Endodermal cell (in vitro differentiated cells): ENCODE data around the gene GOSR2. TPM values are rescaled to one million over a fixed set of nuclear protein-coding genes. Genes with fewer than 3 reads are reported as not detected.

Experiments used
- DNase-seq: peaks from one replicate; pipeline ENCODE4 v3.0.0-alpha.2; 2017
- H3K27ac ChIP-seq: 2 replicates; pipeline ENCODE4 v1.5.1; 2013; ENCODE audit warnings: mild to moderate bottlenecking, low read depth, low read length, moderate library complexity
- H3K27me3 ChIP-seq: 2 replicates; pipeline ENCODE4 v1.6.1; 2013; ENCODE audit warnings: mild to moderate bottlenecking, low read length, moderate library complexity; ENCODE audit not compliant: insufficient read depth, control insufficient read depth, poor library complexity, severe bottlenecking
- H3K36me3 ChIP-seq: 2 replicates; pipeline ENCODE4 v1.7.0; 2013; ENCODE audit warnings: mild to moderate bottlenecking, low read length, moderate library complexity; ENCODE audit not compliant: control insufficient read depth, insufficient read depth
- H3K4me1 ChIP-seq: one replicate; pipeline ENCODE4 v1.7.0; 2013; ENCODE audit warnings: low read length; ENCODE audit not compliant: control insufficient read depth, insufficient read depth
- H3K4me3 ChIP-seq: 2 replicates; pipeline ENCODE4 v1.5.1; 2013; ENCODE audit warnings: mild to moderate bottlenecking, low read length, moderate library complexity
- H3K9ac ChIP-seq: 2 replicates; pipeline ENCODE4 v1.6.1; 2013; ENCODE audit warnings: mild to moderate bottlenecking, low read length, moderate library complexity; ENCODE audit not compliant: poor library complexity, severe bottlenecking; ENCODE audit errors: extremely low read depth
- H3K9me3 ChIP-seq: 2 replicates; pipeline ENCODE4 v1.6.1; 2013; ENCODE audit warnings: mild to moderate bottlenecking, low read length, moderate library complexity; ENCODE audit not compliant: control insufficient read depth
- H3K27ac Mint-ChIP-seq: 2 replicates; pipeline ENCODE4 v1.8.0; 2020; ENCODE audit warnings: mixed read lengths
- H3K27me3 Mint-ChIP-seq: 2 replicates; pipeline ENCODE4 v1.8.0; 2021; ENCODE audit warnings: mild to moderate bottlenecking, mixed read lengths; ENCODE audit not compliant: insufficient read depth
- H3K36me3 Mint-ChIP-seq: 2 replicates; pipeline ENCODE4 v1.8.0; 2020; ENCODE audit warnings: low read depth, mixed read lengths
- H3K4me1 Mint-ChIP-seq: 2 replicates; pipeline ENCODE4 v1.8.0; 2020; ENCODE audit warnings: mixed read lengths
- H3K4me3 Mint-ChIP-seq: 2 replicates; pipeline ENCODE4 v1.8.0; 2020; ENCODE audit warnings: mild to moderate bottlenecking, moderate library complexity, mixed read lengths
- H3K9me3 Mint-ChIP-seq: 2 replicates; pipeline ENCODE4 v1.8.0; 2020; ENCODE audit warnings: mild to moderate bottlenecking, mixed read lengths
- CTCF ChIP-seq: fragments of 200-600 bp; sonication (generic); conservative IDR thresholded peaks from 2 replicates; pipeline ENCODE4 v1.5.0; 2021; ENCODE audit warnings: antibody characterized with exemption, mild to moderate bottlenecking
- WGBS, 2 experiments: methylation state at CpG; one replicate each; pipeline versions ENCODE4 v1.1.5 to v1.1.7; 2013; ENCODE audit warnings: missing lambda C conversion rate in 2 of 2, mixed read lengths in 1 of 2; ENCODE audit not compliant: insufficient coverage in 1 of 2, insufficient read length in 1 of 2; 5-methylcytosine and 5-hydroxymethylcytosine counted together
- total RNA-seq, 2 donors: library from RNA; stranded (reverse); fragmentation: NEBNext Ultra II Directional in 1 of 2; extraction: Animal tissue kit (Norgen Biotek cat#: 25700) in 1 of 2; gene quantifications; 2 replicates in 1 of 2; 3 replicates in 1 of 2; pipeline ENCODE4 v1.2.1, GENCODE V29; 2021

Gene GOSR2
- total RNA-seq, 2 donors from 2014 or later, result 51.9 to 65.5 TPM

- H3K9me3 ChIP-seq, result no peaks in the 10 kb centered on the region
- H3K4me1 ChIP-seq, result peaks cover 16% of the 10 kb centered on the region
- no peak for TF ChIP-seq CTCF
- Mint-ChIP-seq H3K36me3 (peaks cover 13% of the 10 kb centered on the region), H3K4me3 (no peak overlapping the region), H3K27ac (no peak overlapping the region), H3K27me3 (peaks cover 81% of the 10 kb centered on the region), H3K4me1 (peaks cover 30% of the 10 kb centered on the region), H3K9me3 (peaks cover 4% of the 10 kb centered on the region)
- 92 to 95% methylated on average over 4 to 5 of the region's 5 CpGs for WGBS, 2 experiments
- H3K9ac ChIP-seq, result no peak overlapping the region
- no peak for DNase-seq
- no peak overlapping the region for H3K27ac ChIP-seq
- peaks cover 58% of the 10 kb centered on the region for H3K27me3 ChIP-seq
- H3K4me3 ChIP-seq, result no peak overlapping the region
- H3K36me3 ChIP-seq, result no peaks in the 10 kb centered on the region
Measured at GRCh38 chr17:46948544-46948943, 25.6 kb downstream of the GOSR2 start.

- Mint-ChIP-seq H3K4me1 (peaks cover 24% of the 10 kb centered on the region), H3K9me3 (peaks cover 9% of the 10 kb centered on the region), H3K27me3 (peaks cover 88% of the 10 kb centered on the region), H3K4me3 (no peak overlapping the region), H3K27ac (no peak overlapping the region), H3K36me3 (peaks cover 17% of the 10 kb centered on the region)
- Histone ChIP-seq H3K4me1 (peaks cover 10% of the 10 kb centered on the region), H3K27ac (no peak overlapping the region), H3K9me3 (no peaks in the 10 kb centered on the region), H3K4me3 (no peak overlapping the region), H3K9ac (no peak overlapping the region), H3K36me3 (no peaks in the 10 kb centered on the region), H3K27me3 (peaks cover 58% of the 10 kb centered on the region)
- no peak for DNase-seq
- TF ChIP-seq CTCF, result no peak
- WGBS, 2 experiments, result 90 to 91% methylated on average over 6 to 11 of the region's 11 CpGs
Measured at GRCh38 chr17:46949291-46950174, 26.6 kb downstream of the GOSR2 start.

GRCh38 chr17:46950342-46950996 is 27.5 kb downstream of the GOSR2 start:
- H3K36me3 ChIP-seq, result no peaks in the 10 kb centered on the region
- peaks cover 9% of the 10 kb centered on the region for H3K9me3 Mint-ChIP-seq
- H3K27me3 ChIP-seq, result peaks cover 60% of the 10 kb centered on the region
- TF ChIP-seq CTCF, result no peak
- H3K9me3 ChIP-seq, result no peaks in the 10 kb centered on the region
- WGBS, 2 experiments, result 71 to 86% methylated on average over 6 to 7 of the region's 7 CpGs
- H3K27me3 Mint-ChIP-seq, result peaks cover 90% of the 10 kb centered on the region
- no peak overlapping the region for H3K9ac ChIP-seq
- no peak overlapping the region for H3K4me3 Mint-ChIP-seq
- H3K4me1 ChIP-seq, result peaks cover 10% of the 10 kb centered on the region
- no peak for DNase-seq
- H3K27ac Mint-ChIP-seq, result no peak overlapping the region
- H3K27ac ChIP-seq, result no peak overlapping the region
- H3K36me3 Mint-ChIP-seq, result peaks cover 18% of the 10 kb centered on the region
- H3K4me1 Mint-ChIP-seq, result peaks cover 21% of the 10 kb centered on the region
- no peak overlapping the region for H3K4me3 ChIP-seq
